ENCODE data around the gene PLXDC2.
"Not testable (repeated sequence)": the region's sequence is repeated elsewhere in the genome, so short reads cannot be mapped to it uniquely, and the experiment has no call there.

PLXDC2 gene

DNA sequence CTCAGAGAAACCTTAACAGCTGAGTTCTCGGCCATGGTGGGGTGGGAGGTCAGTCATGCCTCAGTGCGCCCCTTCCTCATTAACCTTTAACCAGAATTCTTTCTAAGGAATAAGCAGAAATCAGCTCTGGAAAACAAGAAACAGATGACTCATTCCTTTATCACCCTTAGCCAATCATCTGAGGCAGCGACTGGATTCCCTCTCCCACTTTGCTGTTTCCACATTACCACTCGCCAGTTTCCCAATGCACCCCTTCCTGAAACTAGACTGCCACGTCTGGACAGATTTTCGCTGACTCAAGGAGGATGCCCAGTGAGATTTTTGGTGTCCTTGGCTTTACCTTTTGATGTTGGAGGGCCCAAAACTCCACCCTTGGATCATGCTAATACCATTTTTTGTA lies 223.8 kb downstream of the PLXDC2 start:
- no peak for DNase-seq (ENCODE audit: low read depth in 2 of 2)

DNA sequence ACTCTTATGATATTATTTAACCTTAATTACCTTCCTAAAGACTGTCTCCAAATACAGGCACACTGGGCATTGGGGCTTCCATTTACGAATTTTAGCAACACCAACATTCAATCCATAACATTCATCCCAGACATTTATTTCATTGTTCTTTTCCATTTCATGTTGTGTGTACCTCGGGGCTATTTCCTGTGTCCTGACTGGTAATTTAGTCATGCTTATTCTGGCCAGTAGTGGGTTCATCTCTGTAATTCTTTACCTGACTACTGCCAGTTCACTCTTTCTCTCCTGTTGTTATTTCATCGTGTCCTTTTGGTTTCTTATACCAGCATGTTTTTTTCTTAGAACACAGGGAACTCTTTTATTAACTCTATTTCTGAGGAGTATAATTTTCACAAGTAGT lies 225.7 kb downstream of the PLXDC2 start:
- no peak for DNase-seq (ENCODE audit: low read depth in 2 of 2)

DNA sequence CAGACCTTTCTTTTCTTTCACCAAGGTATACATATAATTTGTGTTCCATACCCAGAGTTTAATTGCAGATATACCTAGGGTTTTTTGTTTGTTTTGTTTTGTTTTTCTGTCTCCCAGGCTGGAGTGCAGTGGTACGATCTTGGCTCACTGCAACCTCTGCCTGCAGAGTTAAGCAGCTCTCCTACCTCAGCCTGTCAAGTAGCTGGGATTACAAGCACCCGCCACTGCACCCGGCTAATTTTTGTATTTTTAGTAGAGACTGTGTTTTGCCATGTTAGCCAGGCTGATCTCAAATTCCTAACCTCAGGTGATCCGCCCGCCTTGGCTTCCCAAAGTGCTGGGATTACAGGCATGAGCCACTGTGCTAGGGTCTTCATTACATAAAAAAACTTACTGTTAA lies 228.9 kb downstream of the PLXDC2 start:
- not testable (repeated sequence) for DNase-seq (ENCODE audit: low read depth in 2 of 2)

DNA sequence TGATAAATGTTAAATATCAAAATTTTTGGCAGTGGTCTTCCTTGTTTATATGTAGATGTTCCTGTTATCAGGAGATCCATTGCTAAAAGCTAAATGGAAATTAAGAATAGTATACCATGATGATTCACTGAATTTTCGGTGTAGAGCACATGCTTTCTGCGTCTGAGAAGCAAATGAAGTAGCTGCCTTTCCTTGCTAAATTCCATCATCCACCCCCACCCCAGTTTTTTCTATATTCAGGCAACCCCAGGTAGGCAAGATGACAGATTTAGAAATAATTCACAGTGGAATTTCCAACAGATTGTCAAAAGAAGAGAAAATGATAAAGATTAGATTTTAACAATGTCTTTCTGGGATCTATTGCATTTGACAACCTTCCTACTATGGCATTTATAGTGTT lies 231.9 kb downstream of the PLXDC2 start:
- no peak for DNase-seq (ENCODE audit: low read depth in 2 of 2)

DNA sequence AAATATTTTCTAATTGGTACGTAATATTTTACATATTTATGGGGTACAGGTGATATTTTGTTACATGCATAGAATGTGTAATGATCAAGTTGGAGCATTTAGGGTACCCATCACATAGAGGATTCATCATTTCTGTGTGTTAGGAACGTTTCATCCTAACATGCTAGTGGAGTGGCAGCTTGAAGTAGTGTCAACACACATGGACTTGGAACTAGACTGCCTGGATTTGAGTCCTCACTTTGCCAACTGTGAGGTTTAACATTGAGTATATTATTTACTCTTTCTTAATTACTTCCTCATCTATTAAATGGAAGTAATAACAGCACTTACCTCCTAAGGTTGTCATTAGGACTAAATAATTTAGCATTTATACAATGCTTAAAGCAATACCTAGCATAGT lies 241.9 kb downstream of the PLXDC2 start:
- no peak for DNase-seq (ENCODE audit: low read depth in 2 of 2)

DNA sequence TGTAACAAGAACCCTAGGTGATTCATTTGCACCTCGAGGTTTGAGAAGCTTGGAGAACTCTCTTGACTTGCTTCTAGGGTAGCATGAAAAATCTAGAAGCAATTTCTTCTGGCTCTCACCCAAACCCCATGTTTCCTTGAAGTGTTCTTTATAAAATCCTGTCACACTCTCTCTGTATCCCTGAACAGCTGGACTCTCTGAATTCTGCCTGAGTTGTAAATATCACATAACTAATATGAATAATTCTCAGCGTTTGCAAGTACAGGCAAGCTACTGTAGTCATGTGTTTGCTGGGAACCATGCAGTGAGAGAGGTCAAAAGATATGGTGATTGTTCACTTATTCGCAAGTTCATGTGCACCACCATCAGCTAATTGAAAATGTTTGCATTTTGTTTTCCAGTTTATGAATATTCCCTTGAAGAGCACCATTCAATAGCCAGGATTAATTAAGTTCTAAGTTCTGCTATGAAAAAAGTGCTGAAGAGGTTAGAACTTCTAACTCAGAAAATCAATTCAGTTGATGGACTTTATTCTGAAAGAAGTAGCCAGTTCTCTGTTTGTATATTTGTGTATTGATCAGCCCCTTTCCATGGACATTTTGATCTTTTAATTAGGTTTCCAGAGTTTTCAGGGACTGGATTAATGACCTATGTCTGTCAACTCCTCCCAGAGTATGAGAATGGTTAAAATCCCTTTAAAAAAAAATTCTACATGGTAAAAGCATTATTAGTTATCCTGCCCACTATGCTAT lies 243.0 kb downstream of the PLXDC2 start:
- DNase-seq (ENCODE audit: low read depth in 2 of 2), result no peak

DNA sequence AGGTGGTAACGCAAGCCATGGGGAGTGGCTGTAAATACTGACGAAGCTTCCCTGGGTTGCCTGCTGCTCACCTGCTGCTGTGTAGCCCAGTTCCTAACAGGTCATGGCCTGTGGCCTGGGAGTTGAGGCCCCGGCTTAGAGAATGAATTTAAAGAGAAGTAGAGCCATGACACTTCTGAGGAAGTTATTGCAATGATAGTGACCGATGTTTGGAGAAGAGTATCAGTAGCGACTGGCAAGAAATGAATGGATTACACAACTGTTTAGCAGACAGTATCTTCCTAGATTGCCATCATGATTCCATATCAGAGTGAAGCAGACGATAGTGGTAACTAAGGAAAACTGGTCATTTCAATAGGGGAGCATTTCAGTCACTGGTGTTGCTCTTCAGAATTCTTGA lies 249.6 kb downstream of the PLXDC2 start:
- no peak for DNase-seq (ENCODE audit: low read depth in 2 of 2)

DNA sequence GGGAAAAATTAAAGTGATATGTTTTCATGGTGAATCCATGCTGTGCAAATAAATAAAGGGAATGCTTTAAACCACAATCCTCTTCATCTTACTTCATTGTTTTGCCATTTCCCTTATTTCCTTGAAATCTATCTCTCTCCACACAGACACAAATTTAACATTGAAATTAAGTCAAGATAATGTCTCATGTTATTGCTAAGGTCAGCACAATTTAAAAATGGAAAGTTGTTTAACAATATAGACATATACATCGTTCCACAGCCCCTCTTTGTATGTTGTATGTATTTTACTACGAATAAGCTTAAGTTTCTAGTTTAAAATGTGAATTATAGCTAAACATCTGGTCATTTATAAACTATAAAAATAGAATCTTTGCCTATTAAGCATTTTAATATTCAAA lies 256.9 kb downstream of the PLXDC2 start:
- no peak for DNase-seq (ENCODE audit: low read depth in 2 of 2)

DNA sequence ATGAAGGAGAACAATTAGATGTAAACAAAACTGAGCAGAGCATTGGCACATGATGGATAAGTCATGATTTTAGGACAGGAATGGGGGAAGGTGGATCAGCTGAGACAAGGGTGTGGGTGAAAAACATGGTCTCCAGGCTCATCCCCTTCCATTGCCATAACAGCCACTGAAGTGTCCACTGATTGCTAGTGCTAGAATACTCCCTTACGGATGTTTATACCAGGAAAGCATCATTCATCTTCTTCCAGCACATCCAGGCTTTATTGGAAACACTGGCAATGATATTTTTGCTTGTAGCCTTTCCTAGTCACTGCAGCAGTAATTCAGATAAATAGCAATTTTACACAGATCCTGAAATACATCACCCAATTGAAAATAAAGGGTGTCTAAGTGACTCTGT lies 259.5 kb downstream of the PLXDC2 start:
- no peak for DNase-seq (ENCODE audit: low read depth in 2 of 2)

DNA sequence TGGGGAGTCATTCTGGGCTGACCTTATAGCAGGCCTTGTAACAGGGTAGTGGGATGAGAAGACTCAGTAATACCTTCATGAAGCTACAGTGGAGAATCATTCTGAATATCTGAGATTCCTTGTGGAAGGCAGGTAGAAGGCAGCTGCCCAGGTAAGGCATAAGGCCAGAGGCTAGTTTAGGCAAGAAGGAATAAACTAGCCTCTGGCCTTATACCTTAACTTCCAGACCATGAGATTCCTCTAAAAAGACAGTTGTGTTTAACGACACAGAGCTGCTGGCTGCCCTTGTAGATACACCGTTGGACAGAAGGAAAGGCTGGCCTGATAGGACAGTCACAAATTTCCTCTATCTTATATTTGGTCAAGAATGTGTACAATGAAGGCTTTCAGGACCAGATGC lies 268.2 kb downstream of the PLXDC2 start:
- DNase-seq (ENCODE audit: low read depth in 2 of 2), result no peak

DNA sequence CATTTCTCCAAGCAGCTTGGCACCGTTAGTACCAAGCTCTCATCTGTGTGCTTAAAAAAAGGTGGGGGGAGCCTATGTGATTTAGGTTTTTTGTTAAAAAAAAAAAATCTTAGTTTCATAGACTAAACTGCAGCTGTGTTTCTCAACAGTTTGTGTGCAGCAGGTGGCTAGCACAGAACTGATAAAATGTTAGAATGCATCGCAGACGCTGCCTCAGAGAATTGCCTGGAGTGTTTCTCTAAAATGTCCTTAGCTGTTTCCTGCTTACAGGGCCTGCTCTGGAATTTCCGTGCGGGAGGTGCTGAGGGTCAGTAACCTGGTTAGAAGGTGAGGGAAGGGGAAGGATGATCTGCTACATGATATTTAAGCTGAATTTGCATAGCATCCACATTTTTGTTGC lies 268.9 kb downstream of the PLXDC2 start:
- DNase-seq (ENCODE audit: low read depth in 2 of 2), result no peak

DNA sequence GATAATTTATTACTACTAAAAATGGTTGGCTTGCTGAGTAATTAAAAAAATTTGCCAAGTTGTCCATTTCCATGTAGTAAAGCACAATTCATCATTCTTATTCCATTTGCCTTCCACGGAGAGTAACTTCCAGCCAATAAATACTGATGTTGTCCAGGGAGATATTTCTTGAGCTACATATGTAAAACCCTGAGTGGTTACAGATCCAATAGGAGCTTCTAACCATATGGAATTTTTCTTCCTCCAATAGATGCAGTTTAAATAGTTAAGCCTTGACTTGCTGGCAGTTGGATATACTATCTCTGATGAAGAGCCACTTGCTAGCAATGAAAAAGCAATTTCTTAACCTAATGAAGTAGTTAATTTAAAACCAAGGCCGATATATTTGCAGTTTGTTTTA lies 271.1 kb downstream of the PLXDC2 start:
- no peak for DNase-seq (ENCODE audit: low read depth in 2 of 2)

DNA sequence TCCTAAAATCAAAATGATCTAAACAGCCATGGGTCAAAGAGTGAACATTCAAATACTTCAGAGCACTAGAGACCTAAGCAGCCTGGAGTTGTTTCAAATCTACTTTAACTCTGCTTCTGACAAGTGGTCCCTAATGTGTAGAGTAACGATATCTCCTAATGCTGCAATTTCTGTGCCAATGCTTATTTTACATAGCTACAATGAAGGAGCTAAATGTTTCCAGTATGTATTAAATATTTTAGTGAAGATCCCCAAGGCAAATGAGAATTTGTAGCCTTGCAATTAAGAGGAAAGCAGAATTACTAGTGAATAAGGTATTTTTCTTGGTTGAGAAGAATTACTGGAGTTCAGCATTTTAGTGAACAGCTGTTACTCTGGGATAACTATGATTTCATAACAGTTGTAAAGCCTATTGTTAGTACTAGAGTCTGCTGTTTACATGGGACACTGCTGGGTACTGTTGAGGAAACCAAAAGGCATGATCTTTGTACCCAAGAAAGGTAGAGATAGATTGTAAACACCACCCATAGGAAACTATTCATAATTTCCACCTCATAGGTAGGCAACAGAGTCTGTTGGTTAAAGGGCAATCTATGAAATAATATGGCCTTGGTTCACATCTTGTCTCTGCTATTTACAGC lies 271.9 kb downstream of the PLXDC2 start:
- no peak for DNase-seq (ENCODE audit: low read depth in 2 of 2)

DNA sequence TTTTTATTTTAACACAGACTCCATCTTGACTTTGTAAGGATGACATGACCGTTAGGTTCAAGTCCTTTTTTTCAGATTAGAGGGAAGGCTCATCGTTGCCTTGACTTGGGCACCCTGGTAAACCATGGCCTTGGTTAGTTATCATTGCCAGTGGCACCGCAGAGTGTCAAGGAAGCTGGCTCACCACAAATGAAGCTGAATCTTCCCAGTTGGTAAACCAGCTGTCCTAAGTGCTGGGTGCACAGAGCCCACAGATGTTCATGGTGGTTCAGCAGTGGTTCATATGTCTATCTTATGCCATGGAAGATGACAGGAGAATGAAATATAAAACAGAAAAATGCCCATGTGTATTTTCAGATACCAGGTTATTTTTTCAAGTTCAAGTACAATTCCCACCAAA lies 273.6 kb downstream of the PLXDC2 start:
- no peak for DNase-seq (ENCODE audit: low read depth in 2 of 2)

DNA sequence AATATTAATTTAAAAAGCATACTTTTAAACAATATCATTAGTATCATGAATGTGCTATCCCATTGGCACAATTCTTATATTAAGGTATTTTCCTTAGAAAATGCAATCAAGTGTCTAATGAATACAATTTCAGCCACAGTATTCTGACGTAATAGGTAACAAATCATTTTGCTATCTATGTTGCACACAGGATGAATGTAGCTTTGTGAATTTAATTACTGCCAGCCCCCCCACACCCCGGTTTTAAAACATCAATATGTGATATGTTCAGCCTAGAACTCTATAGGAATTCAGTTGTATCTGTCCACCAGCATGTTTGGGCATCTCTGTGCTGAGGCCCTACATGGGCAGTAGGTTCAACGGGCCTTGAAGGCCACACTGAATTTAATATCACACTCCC lies 274.6 kb downstream of the PLXDC2 start:
- DNase-seq (ENCODE audit: low read depth in 2 of 2), result no peak

DNA sequence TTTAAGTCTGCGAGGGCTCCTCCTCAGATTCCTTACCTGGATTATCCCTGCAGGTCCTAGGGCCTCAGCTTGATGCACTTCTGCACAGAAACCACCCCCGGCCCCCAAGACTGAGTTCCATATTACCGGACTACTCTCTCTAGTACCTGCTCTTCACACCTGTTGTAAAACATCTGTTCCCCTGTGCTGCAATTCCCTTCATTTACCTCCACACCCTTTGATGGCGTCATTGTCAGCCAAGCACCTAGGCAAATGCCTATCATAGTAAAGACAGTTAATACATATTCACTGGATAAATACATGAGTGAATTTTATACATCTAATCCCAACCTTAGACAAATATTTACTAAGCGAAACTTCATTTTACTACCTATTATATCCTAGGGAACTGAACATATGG lies 275.5 kb downstream of the PLXDC2 start:
- DNase-seq (ENCODE audit: low read depth in 2 of 2), result no peak

DNA sequence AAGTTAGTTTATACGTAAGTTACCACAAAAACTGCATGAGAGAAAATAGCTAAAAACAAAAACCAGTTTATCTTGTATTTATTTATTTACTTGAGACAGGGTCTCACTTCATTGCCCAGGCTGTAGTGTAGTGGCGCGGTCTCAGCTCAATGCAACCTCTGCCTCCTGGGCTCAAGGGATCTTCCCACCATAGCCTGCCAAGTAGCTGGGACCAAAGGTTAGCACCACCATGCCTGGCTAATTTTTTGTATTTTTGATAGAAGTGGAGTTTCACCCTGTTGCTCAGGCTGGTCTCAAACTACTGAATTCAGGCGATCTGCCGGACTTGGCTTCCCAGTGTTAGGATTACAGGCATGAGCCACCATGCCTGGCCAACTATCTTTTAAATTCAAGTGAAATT lies 277.4 kb downstream of the PLXDC2 start:
- no peak for DNase-seq (ENCODE audit: low read depth in 2 of 2)

DNA sequence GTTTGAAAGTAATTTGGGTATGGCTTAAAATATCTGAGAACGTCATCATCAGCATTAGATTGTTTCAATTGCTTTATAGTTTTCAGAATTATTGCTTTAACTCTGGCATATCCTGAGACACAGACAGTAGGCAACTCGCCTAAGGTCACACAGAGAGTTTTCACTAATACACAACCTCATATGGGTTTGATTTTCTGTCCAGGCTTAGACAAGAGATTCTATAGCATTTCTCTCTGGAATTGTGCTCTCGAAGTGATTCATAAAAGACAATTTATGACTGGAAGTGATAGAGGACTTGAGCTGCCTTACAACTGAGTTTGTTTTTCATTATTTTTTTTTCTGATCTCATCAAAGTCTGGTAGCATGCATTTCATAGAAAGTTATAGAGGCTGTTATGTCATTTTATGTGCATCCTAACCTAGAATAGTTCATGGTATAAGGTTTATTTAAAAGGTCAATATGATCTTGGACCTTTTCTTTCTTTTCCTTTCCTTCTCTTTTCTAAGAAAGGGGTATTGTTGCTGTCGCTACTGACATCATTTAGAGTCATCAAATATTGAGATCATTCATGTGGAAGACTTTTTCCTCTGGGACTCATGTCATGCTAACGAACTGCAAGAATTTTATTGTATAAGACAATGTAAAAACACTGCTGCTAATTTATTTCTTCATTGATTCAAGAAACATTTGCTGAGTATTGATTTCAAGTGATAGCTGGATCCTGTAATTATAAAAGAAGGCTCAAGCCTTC lies 278.2 kb downstream of the PLXDC2 start:
- no peak for DNase-seq (ENCODE audit: low read depth in 2 of 2)

DNA sequence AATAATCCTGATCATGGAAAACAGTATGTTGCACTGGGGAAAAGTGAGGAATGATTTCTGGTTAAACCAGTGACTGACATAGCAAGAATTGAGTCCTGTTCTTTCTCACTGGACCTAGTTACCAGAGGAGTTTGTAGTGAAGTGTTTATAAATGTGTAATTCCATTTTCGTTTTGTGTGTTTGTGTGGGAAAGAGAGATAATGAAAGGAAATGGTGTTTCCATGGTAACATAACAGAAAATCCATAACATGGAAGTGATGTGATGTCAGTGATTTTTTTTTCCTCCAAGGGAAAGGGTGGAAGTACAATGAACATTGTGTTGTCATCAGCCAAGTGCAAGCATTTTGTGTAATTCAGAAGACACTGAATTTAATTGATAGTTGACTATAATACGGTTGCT lies 283.9 kb downstream of the PLXDC2 start:
- no peak for DNase-seq (ENCODE audit: low read depth in 2 of 2)

DNA sequence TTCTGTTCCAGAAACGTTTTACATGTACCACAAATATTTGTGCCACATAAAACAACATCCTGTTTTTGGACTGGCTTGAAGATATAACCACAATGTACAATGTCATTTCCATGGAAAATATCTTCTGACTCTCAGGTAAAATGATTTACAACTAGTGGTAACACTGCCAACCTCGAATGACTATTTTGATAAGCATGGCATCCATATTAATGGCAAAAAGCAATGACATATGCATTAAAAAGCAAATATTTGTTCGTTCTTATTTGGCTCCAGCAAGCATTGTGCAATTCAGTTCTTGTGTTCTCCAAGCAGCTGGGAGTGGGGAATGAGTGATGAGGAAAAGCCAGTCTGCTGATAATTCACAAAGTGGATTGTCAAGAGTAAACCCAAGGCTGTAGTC lies 289.0 kb downstream of the PLXDC2 start:
- no peak for DNase-seq (ENCODE audit: low read depth in 2 of 2)

DNA sequence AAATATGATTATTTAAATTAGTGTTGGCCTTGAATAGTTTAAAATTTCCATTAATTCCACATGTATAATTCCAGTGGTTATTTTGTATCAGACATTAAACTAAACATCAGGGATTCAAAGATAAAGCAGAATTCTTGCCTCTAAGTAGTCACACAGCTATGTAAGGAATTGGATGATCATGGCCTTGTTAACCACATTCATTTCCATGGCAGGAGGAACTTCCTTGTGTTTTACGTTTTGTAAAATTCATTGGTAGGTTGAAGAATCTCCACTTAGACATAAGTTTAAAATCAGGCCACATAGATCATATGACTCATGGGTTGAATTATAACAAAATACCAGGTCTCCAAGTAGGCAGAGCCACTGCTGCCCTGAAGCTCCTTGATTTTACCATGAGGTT lies 289.7 kb downstream of the PLXDC2 start:
- no peak for DNase-seq (ENCODE audit: low read depth in 2 of 2)

DNA sequence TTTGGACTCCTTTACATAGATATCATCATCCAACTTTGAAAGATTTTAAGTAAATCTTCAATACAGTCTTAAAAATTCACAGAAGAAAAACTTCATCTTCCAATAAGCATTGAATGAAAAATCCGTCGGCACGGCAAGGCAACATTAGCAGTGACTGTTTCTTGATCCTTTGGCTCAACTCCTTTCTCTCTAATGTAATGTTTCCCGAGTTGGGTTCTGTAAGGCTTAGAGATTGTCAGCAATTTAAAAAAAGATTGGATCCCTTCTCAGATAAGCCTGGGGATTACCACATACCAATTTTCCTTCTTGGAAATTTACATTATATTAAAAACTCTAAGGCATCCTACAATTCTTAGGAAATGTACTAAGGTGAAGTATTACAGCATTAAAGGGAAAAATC lies 291.8 kb downstream of the PLXDC2 start:
- DNase-seq (ENCODE audit: low read depth in 2 of 2), result no peak

DNA sequence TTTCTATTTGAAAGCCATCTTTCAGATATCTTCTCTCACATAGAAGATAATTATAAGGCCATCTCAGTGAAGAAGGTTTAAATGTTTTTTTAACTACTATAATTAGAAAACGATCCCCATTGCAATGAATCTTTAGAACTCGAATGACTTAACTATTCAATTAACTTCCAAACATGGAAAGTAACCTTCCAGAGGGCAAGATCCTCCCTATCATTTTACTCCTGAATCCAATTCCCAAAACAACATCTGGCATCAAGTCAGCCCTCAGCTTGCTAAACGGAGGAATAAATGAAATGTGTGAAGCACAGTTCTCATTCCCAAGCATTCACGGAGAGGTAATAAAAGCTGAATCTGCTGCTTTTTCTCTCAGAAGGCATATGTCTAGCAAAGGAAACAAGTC lies 293.4 kb downstream of the PLXDC2 start:
- no peak for DNase-seq (ENCODE audit: low read depth in 2 of 2)

Data from stimulated activated CD8-positive, alpha-beta memory T cell treated with anti-CD3 and anti-CD28 coated beads, Interleukin-2, amount 100 ng/mL, for 48 hours (primary cell).